ENCODE measurements around the gene CHKB. TPM values are rescaled to one million over a fixed set of nuclear protein-coding genes. Genes with fewer than 3 reads are reported as not detected.
"Not testable (repeated sequence)": the region's sequence is repeated elsewhere in the genome, so short reads cannot be mapped to it uniquely, and the experiment has no call there.

Gene CHKB, protein sequence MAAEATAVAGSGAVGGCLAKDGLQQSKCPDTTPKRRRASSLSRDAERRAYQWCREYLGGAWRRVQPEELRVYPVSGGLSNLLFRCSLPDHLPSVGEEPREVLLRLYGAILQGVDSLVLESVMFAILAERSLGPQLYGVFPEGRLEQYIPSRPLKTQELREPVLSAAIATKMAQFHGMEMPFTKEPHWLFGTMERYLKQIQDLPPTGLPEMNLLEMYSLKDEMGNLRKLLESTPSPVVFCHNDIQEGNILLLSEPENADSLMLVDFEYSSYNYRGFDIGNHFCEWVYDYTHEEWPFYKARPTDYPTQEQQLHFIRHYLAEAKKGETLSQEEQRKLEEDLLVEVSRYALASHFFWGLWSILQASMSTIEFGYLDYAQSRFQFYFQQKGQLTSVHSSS
- total RNA-seq: 47.6 TPM
- long read RNA-seq, transcript CHKB-201 (11 exons, 1,638 nt): major isoform, 71 of 98 reads
- long read RNA-seq, partial matches to known transcripts: 5 of 98 reads
- long read RNA-seq, other reads (novel, unspliced or antisense): 18 of 98 reads

DNA sequence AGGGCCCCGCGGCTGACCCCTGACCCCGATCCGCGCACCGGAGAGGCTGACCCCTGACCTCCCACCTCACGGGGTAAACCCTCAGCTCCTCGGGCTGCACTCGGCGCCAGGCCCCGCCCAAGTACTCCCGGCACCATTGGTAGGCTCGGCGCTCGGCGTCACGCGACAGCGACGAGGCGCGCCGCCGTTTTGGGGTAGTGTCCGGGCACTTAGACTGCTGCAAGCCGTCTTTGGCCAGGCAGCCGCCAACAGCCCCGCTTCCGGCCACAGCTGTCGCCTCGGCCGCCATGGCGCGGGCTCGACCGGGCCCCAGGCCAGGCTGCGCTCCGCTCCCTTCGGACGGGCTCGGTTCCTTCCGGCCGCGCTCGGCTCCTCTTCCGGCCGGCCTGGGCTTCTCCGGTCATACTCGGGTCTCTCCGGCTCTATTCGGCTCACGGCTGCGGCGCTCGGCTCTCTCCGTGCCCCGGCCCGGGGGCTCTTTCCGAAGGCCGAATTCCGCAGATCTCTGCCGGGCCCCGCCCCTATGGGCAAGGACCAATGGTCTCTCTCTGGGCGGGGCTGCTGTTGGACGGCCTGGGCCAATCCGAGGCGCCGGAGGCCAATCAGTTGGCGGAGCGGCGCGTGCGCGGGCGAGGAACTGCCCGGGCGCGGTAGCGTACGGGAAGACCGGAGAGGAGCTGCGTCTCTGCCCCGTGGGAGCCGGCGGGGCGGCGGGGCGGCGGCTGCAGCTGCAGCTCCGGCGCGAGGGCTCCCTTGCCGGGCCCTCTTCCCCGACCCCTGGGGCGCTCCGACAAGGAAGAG is at the start of gene CHKB:
Gene CHKB (minus strand): TSS at position 357 of the 801 bp plus-strand sequence. CDS start 68 bp downstream, at position 289.
- peak; percentile 100 for DNase-seq (ENCODE audit: low spot score)

DNA sequence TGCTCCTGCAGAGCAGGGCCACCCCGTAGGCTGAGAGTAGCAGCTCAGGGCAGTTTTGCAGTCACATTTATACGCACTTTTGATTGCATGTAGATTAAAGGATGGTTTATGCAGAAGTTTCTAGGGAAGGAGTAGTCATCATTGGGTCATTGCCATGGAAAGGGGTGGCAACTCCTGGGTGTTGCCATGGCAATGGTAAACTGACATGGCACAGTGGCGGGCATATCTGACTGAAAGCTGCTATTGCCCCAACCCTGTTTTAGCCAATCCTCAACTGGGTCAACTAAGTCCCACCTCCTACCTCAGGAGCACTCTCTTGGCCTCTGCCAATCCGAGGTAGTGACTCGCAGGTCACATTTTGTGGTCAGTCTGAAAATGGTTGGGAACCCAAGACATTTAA is 47.7 kb upstream of the CHKB start:
- no peak for DNase-seq (ENCODE audit: low spot score)

DNA sequence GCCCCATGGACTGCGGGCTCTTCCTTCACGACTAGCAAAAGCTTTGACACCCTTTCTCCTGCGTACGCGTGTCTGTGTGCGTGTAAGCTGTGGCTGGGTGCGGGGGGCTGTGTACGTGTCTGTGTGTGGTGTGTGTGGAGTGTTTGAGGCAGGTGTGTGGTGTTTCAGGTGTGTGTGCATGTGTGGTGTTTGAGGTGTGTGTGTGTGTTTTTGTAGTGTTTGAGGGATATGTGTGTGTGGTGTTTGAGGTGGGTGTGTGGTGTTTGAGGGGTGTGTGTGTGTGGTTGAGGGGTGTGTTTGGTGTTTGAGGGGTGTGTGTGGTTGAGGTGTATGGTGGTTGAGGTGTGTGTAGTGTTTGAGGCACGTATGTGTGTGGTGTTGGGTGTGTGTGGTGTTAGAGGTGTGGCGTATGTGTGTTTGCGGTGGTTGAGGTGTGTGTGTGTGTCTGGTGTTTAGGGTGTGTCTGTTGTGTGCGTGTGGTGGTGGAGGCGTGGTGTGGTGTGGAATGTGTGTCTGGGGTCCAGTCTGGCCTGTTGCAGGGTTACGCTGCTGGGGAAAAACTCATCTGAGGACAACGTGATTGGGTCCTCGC is 46.0 kb upstream of the CHKB start:
- DNase-seq (ENCODE audit: low spot score): no peak

DNA sequence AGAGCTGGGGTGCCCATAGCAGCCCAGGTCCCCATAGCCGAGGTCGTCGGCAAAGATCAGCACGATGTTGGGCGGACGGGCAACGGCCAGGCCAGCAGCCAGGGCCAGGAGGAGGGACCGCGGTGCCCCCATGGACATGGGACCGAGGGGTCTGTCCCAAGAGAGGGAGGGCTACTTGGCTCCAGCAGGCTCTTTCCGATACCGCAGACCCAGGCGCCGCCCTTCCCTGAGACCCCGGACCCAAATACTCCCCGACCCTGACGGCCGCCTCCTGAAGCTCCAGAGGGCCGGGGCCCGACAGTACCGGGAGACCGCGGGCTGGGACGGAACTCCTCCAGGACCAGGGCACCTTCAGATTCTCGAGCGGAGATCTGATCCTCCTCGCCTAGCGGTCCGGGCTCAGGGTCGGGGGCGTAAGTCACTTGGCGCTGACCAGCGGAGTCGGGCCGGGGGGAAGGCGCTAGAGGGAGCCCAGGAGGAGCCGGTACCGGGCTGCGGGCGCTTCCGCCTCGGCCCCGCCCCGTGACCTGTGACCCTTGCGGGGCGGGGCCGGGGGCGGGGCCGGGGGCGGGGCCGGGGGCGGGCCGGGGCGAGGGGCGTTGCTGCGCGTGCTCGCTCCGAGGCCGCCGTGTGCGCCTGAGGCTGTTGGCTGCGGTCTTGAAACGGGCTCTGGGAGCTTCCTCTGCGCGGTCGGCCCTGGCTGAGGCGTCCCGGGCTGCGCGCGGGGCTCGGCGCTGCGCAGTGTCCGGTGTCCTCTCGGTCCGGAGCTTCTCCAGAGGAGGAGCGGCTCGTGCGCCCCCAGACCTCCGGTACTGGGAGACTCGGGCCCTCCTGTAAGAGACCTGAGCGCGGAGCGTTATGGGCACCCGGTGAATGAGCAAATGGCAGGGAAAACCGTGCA is 45.2 kb upstream of the CHKB start, which contains the start of gene ARSA:
Gene ARSA (minus strand): TSS at position 511 of the 901 bp plus-strand sequence. CDS start 373 bp downstream, at position 138.
- DNase-seq (ENCODE audit: low spot score): no peak

DNA sequence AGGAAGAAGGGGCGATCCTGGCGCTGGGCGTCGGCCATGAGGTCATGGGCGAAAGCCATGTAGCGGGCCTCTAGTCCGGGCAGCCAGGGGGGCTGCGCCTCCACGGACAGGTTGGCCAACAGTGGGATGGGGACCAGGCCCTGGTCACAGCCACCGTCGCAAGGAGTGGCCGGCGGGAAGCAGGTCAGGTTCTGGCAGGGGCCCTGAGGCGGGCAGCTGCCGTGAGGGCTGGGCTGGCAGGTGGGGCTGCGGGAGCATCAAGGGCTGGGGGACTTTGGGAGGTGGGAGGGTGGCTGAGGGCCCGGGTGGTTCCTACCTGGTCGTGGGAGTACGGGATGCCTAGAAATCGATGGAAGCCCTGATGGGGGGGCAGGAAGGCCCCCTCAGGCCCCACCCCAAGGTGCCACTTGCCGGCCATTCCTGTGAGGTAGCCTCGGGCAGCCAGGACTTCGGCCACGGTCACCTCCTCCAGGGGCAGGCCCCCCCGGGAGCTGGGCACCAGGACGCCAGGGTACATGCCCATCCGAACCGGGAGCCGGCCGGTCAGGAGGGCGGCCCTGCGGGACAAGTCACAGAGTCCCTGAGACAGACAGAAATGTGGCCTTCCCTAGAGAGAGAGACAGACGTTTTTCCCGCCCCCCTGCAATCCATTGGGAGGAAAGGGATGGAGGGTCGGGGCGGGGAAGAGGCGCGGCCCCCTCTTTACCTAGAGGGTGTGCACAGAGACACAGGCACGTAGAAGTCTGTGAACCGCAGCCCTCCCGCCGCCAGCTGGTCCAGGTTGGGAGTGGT is 44.4 kb upstream of the CHKB start:
- peak; percentile 86 for DNase-seq (ENCODE audit: low spot score)

DNA sequence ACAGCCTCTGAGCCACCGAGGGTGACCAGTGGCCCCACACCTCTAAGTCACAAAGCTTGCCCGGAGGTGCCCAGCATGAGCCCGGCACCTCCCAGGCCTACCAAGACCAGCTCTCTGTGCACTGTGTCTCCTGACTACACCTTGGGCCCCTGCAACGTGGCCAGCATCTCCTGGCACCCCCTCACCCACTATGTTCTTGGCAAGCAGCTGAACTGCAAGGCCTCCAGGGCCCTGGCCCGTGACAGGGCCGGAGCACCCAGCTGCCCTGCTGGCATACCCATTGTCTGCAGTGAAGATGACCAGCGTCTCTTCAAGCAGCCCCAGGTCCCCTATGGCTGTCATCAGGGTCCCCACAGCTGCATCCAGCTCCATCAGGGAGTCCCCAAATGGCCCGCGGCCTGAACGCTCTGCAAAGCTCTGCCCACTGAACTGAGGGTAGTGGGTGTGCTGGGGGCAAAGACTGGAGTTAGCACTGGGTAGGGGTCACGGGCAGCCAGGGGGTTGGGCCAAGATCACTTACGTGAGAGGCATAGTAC is 43.7 kb upstream of the CHKB start:
- DNase-seq (ENCODE audit: low spot score): peak; percentile 86

DNA sequence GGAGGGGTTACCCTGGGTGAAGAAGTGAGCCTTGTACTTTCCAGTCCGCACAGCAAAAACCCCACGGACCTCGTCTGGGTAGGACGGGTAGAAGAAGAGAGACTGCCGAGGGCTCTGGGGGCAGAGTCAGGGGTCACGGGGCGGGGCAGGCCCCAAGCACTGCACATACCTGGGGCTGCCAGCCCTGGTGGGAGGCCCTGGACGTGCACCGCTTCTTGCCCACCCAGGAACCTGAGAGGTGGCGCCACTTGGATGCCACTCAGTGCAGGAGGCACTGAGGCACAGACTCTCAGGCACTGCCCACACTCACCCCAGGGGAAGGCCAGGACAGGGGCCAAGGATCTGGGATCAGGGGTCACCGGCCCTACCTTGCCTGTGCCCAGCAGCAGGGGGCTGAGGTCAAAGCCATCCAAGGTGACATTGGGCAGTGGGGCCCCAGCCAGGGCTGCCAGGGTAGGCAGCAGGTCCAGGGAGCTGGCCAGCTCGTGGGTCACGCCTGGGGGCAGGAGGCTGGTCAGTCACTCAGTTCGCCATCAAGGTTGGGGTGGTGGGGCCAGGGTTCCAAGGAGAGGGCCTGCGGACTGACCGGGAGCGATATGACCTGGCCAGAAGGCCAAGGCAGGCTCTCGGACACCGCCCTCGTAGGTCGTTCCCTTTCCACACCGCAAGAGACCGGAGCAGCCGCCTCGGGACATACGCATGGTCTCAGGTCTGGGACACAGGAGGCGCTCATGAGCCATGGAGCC is 43.1 kb upstream of the CHKB start:
- peak; percentile 88 for DNase-seq (ENCODE audit: low spot score)

DNA sequence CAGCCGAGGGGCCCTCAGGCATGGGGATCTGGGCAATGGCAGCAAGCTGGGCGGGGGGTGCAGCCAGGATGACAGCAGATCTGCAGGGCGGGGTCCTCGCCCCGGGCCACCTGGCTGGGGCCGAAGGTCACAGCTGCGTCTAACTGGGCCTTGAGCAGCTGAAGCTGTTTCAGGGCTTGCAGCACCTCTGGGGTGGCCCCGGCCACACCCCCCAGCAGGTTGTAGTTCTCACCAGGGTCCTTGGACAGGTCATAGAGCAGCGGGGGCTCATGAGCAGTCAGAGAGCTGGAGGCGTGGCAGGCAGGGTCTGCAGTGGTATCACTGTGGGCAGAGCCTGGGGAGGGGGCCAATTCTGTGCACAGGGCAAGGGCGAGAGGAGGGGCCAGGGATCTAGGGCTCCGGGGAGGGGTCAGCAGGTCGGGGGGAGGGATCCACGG is 42.5 kb upstream of the CHKB start:
- peak; percentile 86 for DNase-seq (ENCODE audit: low spot score)

DNA sequence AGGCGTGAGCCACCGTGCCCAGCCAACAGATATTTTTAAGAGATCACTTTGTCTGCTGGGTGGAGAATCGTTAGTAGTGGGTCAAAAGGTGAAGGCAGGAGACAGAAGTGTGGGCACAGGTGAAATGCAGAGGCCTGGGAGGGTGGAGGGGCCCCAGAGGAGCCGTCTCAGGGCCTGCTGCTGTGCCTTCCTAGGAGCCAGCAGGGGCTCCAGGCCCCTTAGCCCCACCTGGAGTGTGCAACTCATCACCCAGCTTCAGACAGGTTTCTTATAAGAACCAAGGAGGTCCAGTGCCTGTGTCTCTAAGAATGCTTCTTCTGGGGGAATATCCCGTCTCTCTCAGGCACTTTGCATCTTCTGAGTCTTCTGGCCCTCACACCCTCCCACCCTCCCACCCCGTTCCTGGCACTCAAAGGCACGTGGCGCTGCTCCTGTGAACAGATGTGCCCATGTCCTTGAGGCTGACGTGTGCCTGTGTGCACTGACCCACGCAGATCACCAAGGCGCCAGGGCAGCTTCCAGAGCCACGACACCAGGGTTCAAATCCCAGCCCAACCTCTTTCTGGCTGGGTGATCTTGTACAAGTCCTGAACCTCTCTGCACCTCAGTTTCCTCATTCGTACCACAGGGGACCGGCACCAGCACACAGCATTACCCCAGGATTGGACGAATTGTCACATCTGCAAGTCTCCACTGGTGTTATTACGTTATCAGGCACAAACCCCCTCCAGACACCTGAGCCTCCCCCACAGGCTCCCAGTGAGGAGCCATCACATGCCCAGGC is 41.9 kb upstream of the CHKB start:
- DNase-seq (ENCODE audit: low spot score): no peak

DNA sequence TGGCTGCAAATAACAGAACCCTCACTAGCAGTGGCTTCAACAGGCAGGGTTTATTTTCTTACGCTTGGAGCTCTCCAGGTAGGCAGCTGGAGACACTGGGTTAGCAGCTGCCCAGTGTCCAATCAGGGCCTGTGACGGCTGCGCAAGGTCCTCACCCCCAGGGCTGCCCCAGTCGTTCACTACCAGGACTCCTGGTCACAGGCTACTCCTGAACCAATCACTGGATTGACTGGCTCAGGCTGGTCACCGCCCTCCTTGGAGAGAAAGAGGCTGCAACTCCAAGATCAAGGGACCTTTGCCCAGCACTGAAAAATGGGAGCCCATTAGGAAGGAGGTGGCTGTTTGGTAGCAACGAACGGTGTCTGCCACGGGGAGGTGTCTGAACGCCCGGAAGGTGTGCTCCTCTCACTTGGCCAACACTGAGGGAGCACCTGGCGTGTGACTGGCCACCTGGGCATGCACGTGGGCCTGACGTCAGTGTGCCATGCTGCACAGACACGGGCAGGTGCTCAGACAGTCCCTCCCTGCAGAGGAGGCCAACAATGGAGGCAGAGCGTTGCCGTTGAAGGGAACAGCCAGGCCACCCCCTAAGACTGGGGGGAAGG is 40.2 kb upstream of the CHKB start:
- no peak for DNase-seq (ENCODE audit: low spot score)

DNA sequence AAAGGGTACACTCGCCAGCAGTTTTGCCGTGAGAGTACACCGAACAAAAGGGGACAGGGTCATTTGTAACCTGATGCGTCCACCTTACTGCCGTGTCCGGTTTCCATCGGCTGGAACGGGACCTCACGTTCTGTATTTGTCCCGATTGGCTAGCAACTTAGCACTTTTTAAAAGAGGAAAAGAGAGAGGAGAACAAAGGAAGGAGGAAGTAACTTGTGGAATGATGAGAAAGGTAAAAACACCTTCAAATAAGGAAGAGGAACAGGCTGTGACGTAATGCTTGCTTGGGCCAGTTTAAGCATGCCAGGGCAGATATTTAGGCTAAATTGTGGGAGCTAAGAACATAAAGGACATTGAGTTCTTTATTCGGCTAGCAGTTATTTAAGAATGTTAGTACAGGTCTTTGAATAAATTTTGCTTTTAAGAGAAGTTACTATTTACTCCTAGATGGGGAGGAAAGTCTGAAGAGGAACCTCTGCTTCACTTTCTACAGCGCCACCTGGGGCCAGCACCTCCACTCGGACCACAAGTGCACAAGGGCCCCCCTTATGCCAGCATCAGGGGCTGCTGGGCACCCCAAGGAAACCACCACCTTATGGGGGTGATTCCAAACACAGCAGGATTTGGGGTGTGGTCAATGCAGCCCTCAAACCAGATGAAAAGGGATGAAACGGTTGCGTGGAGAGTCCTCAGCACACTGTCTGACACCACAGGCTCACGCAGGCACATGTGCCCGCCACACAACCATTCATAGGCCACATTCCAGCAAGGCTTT is 39.5 kb upstream of the CHKB start:
- DNase-seq (ENCODE audit: low spot score): no peak

DNA sequence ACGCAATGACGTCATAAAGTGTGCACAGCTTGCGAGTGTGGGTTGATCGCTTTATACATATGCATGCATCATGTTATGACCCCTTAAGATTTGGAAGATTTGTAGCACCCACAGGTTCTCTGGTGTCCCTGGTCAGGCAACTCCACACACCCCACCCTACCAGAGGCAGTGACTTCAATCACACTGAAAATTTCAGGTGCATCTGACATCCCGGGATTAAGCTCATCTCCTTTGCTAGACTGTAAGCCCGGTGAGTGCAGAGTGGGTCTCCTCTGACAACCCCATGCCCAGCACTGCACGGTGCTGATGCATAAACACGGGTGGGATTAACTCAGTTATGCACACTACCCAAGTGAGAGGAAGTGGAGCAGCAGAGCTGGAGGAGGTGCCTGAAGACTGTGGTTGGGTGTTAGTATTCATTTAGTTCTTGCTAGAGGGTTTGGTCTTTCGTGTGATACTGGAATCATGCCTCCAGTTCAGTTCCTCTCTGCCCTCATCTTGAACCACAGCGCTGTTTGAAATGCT is 38.8 kb upstream of the CHKB start:
- DNase-seq (ENCODE audit: low spot score): no peak

DNA sequence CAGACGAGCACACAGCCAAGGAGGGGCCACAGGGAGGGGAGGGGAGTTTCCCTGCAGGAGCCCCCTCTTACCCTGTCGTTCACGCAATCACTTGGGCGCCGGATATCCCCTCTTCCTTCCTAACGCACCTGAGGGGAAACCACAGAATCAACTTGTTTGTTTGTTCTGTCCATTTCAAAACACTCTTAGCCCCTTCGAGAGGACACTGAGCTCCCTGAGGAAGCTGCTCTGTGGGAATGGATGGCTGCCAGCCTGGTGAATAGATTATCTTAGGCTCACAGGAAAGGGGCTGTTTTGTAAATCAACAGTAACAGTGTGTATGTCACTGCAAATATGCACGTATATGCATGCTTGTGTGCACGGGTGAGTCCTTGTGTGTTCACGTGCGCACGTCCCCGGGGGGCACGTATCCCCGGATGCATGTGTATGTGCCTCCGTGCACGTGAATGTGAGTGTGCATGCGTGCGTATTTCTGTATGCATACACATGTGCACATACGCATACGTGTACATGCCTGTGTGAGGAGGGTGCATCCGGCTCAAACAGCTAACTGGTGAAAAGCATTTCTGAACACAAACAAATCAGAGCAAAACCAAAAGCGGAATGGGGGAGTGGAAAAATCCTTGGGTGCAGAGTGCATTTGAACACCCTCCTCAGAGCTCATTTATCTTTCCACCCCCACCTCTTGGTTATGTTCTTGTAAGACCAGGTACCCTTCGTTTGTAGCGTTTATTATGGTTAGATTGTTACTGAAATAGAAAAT is 38.1 kb upstream of the CHKB start:
- no peak for DNase-seq (ENCODE audit: low spot score)

DNA sequence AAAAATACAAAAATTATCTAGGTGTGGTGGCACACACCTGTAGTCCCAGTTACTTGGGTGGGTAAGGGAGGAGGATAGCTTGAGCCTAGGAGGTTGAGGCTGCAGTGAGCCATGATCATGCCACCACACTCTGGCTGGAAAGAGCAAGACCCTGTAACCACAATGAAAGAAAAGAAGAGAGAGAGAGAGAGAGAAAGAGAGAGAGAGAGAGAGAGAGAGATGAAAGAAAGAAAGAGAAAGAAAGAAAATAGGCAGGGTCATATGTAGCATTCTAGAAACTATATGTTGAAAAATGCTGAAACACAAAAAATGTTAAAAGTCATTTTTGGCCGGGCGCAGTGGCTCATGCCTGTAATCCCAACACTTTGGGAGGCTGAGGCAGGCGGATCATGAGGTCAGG is 31.6 kb upstream of the CHKB start:
- DNase-seq (ENCODE audit: low spot score): not testable (repeated sequence)

DNA sequence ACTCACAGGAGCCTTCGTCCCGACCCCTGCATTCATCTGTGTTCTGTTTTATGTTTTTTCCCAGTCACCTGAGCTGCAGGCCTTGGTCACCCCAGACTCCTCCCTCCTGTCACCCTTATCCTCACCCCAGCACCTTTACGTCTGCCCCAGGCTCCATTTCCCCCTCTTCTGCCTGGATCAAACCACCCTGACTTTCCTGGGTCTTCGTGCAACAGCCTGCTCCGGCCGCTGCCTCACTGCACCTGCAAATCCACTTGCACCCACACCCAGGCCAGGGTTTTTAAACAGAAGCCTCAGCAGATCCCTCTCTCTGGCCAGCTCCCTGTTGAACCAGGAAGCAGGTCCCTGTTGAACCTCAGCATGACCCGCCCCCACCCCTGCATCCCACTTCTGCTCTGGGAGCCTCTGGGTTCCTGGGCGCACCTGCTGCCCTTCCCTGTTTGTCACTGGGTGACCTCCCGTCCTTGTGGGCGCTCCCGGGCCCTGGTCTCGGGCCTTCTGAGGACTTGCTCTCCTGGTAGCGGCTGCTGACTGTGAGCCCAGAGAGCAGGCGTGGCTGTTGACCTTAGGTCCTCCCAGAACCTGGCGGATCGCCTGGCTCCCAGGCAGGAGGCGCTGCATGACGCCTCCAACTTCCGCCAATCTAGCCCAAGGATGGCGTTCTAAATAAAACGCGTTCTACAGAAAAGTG is 30.8 kb upstream of the CHKB start:
- peak; percentile 89 for DNase-seq (ENCODE audit: low spot score)

Measured in mesenteric fat pad (tissue), 1 donor.